Ishikawa (cell line): ENCODE measurements around the gene GIN1.

Experiments
- CEBPB ChIP-seq: IDR thresholded peaks from 2 replicates; pipeline ENCODE4 v1.6.1; 2012
- EP300 ChIP-seq: IDR thresholded peaks from 2 replicates; pipeline ENCODE4 v1.6.1; 2012; ENCODE audit warnings: borderline replicate concordance
- RAD21 ChIP-seq: IDR thresholded peaks from 2 replicates; pipeline ENCODE4 v1.6.1; 2012; ENCODE audit warnings: low read depth
- TAF1 ChIP-seq: IDR thresholded peaks from 2 replicates; pipeline ENCODE4 v1.6.1; 2012; ENCODE audit warnings: low read depth, mild to moderate bottlenecking
- TEAD4 ChIP-seq: IDR thresholded peaks from 2 replicates; pipeline ENCODE4 v1.6.1; 2012

DNA sequence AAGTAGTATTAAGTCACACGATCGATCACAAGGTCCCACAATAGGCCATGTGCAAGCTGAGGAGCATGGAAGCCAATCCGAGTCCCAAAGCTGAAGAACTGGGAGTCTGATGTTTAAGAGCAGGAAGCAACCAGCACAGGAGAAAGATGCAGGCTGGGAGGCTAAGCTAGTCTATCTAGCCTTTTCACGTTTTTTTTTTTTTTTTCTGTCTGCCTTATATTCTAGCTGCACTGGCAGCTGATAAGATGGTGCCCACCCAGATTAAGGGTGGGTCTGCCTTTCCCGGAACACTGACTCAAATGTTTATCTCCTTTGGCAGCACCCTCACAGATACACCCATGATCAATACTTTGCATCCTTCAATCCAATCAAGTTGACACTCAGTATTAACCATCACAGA lies 6.6 kb upstream of the GIN1 start:
- TF ChIP-seq RAD21 (no peak), EP300 (no peak), TAF1 (no peak), CEBPB (no peak), TEAD4 (no peak)
